H9 (cell line): ENCODE measurements around the gene RET. TPM values are rescaled to one million over a fixed set of nuclear protein-coding genes. Genes with fewer than 3 reads are reported as not detected.

ENCODE experiments used
- DNase-seq: peaks from one replicate; pipeline ENCODE4 v3.0.0-alpha.2; 2017
- H2AFZ ChIP-seq: one replicate; pipeline ENCODE4 v1.6.1; 2013; ENCODE audit warnings: mild to moderate bottlenecking, low read length, control low read depth, moderate library complexity
- H2AK5ac ChIP-seq: 2 replicates; pipeline ENCODE4 v1.6.1; 2013; ENCODE audit warnings: low read length, control low read depth, mixed read lengths; ENCODE audit not compliant: insufficient read length
- H2BK120ac ChIP-seq: one replicate; pipeline ENCODE4 v1.6.1; 2013; ENCODE audit warnings: low read depth, mild to moderate bottlenecking, low read length, control low read depth, inconsistent platforms; ENCODE audit not compliant: poor library complexity, severe bottlenecking
- H2BK12ac ChIP-seq: 2 replicates; pipeline ENCODE4 v1.6.1; 2013; ENCODE audit warnings: low read length, control low read depth, mixed read lengths, low read depth; ENCODE audit not compliant: insufficient read length
- H2BK15ac ChIP-seq: 2 replicates; pipeline ENCODE4 v1.6.1; 2013; ENCODE audit warnings: low read depth, low read length, control low read depth
- H2BK20ac ChIP-seq: one replicate; pipeline ENCODE4 v1.6.1; 2013; ENCODE audit warnings: low read depth, mild to moderate bottlenecking, low read length, control low read depth, inconsistent platforms; ENCODE audit not compliant: poor library complexity, severe bottlenecking
- H2BK5ac ChIP-seq: 2 replicates; pipeline ENCODE4 v1.6.1; 2013; ENCODE audit warnings: low read length, control low read depth, mixed read lengths; ENCODE audit not compliant: insufficient read length
- H3K14ac ChIP-seq: 2 replicates; pipeline ENCODE4 v1.6.1; 2013; ENCODE audit warnings: low read length, control low read depth; ENCODE audit not compliant: insufficient read depth
- H3K18ac ChIP-seq: 2 replicates; pipeline ENCODE4 v1.6.1; 2013; ENCODE audit warnings: low read depth, mild to moderate bottlenecking, mixed read lengths, low read length, control low read depth; ENCODE audit not compliant: insufficient read length
- H3K23ac ChIP-seq: 2 replicates; pipeline ENCODE4 v1.6.1; 2013; ENCODE audit warnings: low read length, control low read depth, mixed read lengths, low read depth; ENCODE audit not compliant: insufficient read length
- H3K23me2 ChIP-seq: 2 replicates; pipeline ENCODE4 v1.6.1; 2013; ENCODE audit warnings: low read depth, mild to moderate bottlenecking, mixed read lengths, low read length, control low read depth; ENCODE audit not compliant: insufficient read length, poor library complexity, severe bottlenecking
- H3K27ac ChIP-seq: 2 replicates; pipeline ENCODE4 v1.5.1; 2013; ENCODE audit warnings: low read length, control low read depth, mixed read lengths, low read depth; ENCODE audit not compliant: insufficient read length
- H3K27me3 ChIP-seq: 2 replicates; pipeline ENCODE4 v1.6.1; 2013; ENCODE audit warnings: low read length, control low read depth, inconsistent platforms; ENCODE audit not compliant: insufficient read depth
- H3K4ac ChIP-seq: 2 replicates; pipeline ENCODE4 v1.6.1; 2013; ENCODE audit warnings: low read depth, mild to moderate bottlenecking, control low read depth, inconsistent platforms, low read length, moderate library complexity
- H3K4me1 ChIP-seq: 2 replicates; pipeline ENCODE4 v1.6.1; 2013; ENCODE audit warnings: low read length, control low read depth, inconsistent platforms; ENCODE audit not compliant: insufficient read depth
- H3K4me2 ChIP-seq: 2 replicates; pipeline ENCODE4 v1.6.1; 2013; ENCODE audit warnings: low read length, control low read depth, mixed read lengths; ENCODE audit not compliant: insufficient read length, insufficient read depth
- H3K56ac ChIP-seq: 2 replicates; pipeline ENCODE4 v1.6.1; 2013; ENCODE audit warnings: low read depth, mild to moderate bottlenecking, mixed read lengths, low read length, control low read depth; ENCODE audit not compliant: insufficient read length
- H3K79me1 ChIP-seq: 2 replicates; pipeline ENCODE4 v1.6.1; 2013; ENCODE audit warnings: low read depth, mild to moderate bottlenecking, moderate library complexity, low read length, control low read depth, inconsistent platforms; ENCODE audit not compliant: insufficient read depth, poor library complexity, severe bottlenecking
- H3K79me2 ChIP-seq: 2 replicates; pipeline ENCODE4 v1.6.1; 2013; ENCODE audit warnings: low read length, control low read depth, inconsistent platforms; ENCODE audit not compliant: insufficient read depth
- H3K9ac ChIP-seq: 2 replicates; pipeline ENCODE4 v1.6.1; 2013; ENCODE audit warnings: low read length, control low read depth, mixed read lengths; ENCODE audit not compliant: insufficient read length; ENCODE audit errors: extremely low read depth
- H3K9me3 ChIP-seq: one replicate; pipeline ENCODE4 v1.6.1; 2013; ENCODE audit warnings: low read depth, low read length, inconsistent platforms; ENCODE audit not compliant: control insufficient read depth
- H3T11ph ChIP-seq: one replicate; pipeline ENCODE4 v1.6.1; 2013; ENCODE audit warnings: mild to moderate bottlenecking, low read length, control low read depth, inconsistent platforms
- H4K20me1 ChIP-seq: one replicate; pipeline ENCODE4 v1.6.1; 2013; ENCODE audit not compliant: control insufficient read depth, insufficient read length, insufficient read depth
- H4K5ac ChIP-seq: 2 replicates; pipeline ENCODE4 v1.6.1; 2013; ENCODE audit warnings: low read depth, mild to moderate bottlenecking, mixed read lengths, low read length, control low read depth; ENCODE audit not compliant: insufficient read length
- H4K8ac ChIP-seq: replicated peaks from 2 replicates; pipeline ENCODE4 v1.6.1; 2013; ENCODE audit warnings: low read length, control low read depth, mixed read lengths, low read depth; ENCODE audit not compliant: insufficient read length
- H4K91ac ChIP-seq: 2 replicates; pipeline ENCODE4 v1.6.1; 2013; ENCODE audit warnings: low read depth, mild to moderate bottlenecking, moderate library complexity, mixed read lengths, low read length, control low read depth; ENCODE audit not compliant: insufficient read length
- H3K27ac Mint-ChIP-seq, 3 experiments: 2 replicates in 2 of 3; 3 replicates in 1 of 3; pipeline ENCODE4 v1.8.0; 2020 to 2021; ENCODE audit warnings: mixed read lengths in 3 of 3, mild to moderate bottlenecking in 1 of 3, moderate library complexity in 1 of 3
- H3K27me3 Mint-ChIP-seq: 2 replicates; pipeline ENCODE4 v1.8.0; 2021; ENCODE audit warnings: low read depth, mild to moderate bottlenecking, moderate library complexity, mixed read lengths
- H3K36me3 Mint-ChIP-seq, 3 experiments: 2 replicates in 2 of 3; 3 replicates in 1 of 3; pipeline ENCODE4 v1.8.0; 2020 to 2021; ENCODE audit warnings: low read depth in 3 of 3, mixed read lengths in 3 of 3; ENCODE audit not compliant: insufficient read depth in 1 of 3
- H3K4me1 Mint-ChIP-seq, 2 experiments: 2 replicates each; pipeline ENCODE4 v1.8.0; 2020; ENCODE audit warnings: mixed read lengths in 2 of 2
- H3K4me3 Mint-ChIP-seq, 2 experiments: 2 replicates in 1 of 2; 3 replicates in 1 of 2; pipeline ENCODE4 v1.8.0; 2020 to 2021; ENCODE audit warnings: mild to moderate bottlenecking in 2 of 2, mixed read lengths in 2 of 2, moderate library complexity in 1 of 2
- H3K9me3 Mint-ChIP-seq, 2 experiments: 2 replicates in 1 of 2; 3 replicates in 1 of 2; pipeline ENCODE4 v1.8.0; 2020; ENCODE audit warnings: mild to moderate bottlenecking in 2 of 2, mixed read lengths in 2 of 2, moderate library complexity in 1 of 2
- WGBS: extraction: QIAGEN DNeasy Blood & Tissue Kit; methylation state at CpG from one replicate; pipeline ENCODE4 v1.1.7; 2013; ENCODE audit warnings: missing lambda C conversion rate, low lambda C conversion rate, mixed read lengths; ENCODE audit not compliant: insufficient read length; ENCODE audit errors: extremely low coverage; 5-methylcytosine and 5-hydroxymethylcytosine counted together
- total RNA-seq: library from RNA; stranded (reverse); gene quantifications from 2 replicates; pipeline ENCODE4 v1.2.1, GENCODE V29; 2021
- TF ChIP-seq, protein P1 (sequence below): fragments of 200-600 bp; sonication (generic); conservative IDR thresholded peaks from 3 replicates; pipeline ENCODE4 v1.8.0; 2021; ENCODE audit warnings: antibody characterized with exemption, mild to moderate bottlenecking

RET gene
- total RNA-seq, 1 experiment from 2014 or later: 12.2 TPM

DNA sequence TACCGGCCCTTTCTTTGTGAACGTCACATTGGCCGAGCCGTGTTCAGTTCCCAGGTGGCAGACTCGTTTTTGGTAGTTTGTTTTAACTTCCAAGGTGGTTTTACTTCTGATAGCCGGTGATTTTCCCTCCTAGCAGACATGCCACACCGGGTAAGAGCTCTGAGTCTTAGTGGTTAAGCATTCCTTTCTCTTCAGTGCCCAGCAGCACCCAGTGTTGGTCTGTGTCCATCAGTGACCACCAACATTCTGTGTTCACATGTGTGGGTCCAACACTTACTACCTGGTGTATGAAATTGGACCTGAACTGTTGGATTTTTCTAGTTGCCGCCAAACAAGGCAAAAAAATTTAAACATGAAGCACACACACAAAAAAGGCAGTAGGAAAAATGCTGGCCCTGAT, 51.5 kb downstream of the RET start:
- Mint-ChIP-seq H3K27me3 (peaks cover 2% of the 10 kb centered on the region), H3K4me1 (peaks cover 8 to 9% of the 10 kb centered on the region in 2 experiments), H3K36me3 (peaks cover 0 to 10% (median 7%) of the 10 kb centered on the region in 3 experiments; a peak in 4 of 7 replicates), H3K27ac (no peak overlapping the region), H3K4me3 (no peak overlapping the region), H3K9me3 (no peaks in the 10 kb centered on the region)
- H3K18ac ChIP-seq: no peak overlapping the region
- no peak overlapping the region for H2AFZ ChIP-seq
- H2BK20ac ChIP-seq: no peak overlapping the region
- H4K8ac ChIP-seq: no peak overlapping the region
- peak; percentile 17 for DNase-seq
- no peak overlapping the region for H4K91ac ChIP-seq
- no peaks in the 10 kb centered on the region for H3K79me2 ChIP-seq
- no peaks in the 10 kb centered on the region; the same call in 1 of the 2 replicates for H3K4me1 ChIP-seq
- no peak overlapping the region for H2BK5ac ChIP-seq
- H4K20me1 ChIP-seq: no peaks in the 10 kb centered on the region
- H3K27me3 ChIP-seq: no peaks in the 10 kb centered on the region
- H3K79me1 ChIP-seq: no peaks in the 10 kb centered on the region
- H3K23me2 ChIP-seq: no peaks in the 10 kb centered on the region
- no peak overlapping the region for H3K4ac ChIP-seq
- no peak overlapping the region for H2AK5ac ChIP-seq
- H3K23ac ChIP-seq: no peak overlapping the region
- no peak overlapping the region for H3T11ph ChIP-seq
- no peak overlapping the region for H3K9ac ChIP-seq
- no peak overlapping the region for H3K14ac ChIP-seq
- no peak overlapping the region for H2BK12ac ChIP-seq
- no peaks in the 10 kb centered on the region for H3K9me3 ChIP-seq
- no peak overlapping the region for H3K4me2 ChIP-seq
- H2BK15ac ChIP-seq: no peak overlapping the region
- no CpG with 5 or more reads among the region's 8 CpGs for WGBS
- H3K27ac ChIP-seq: no peak overlapping the region
- H4K5ac ChIP-seq: no peak overlapping the region
- no peak overlapping the region for H2BK120ac ChIP-seq
- no peak overlapping the region for H3K56ac ChIP-seq
- TF ChIP-seq, protein P1, sequence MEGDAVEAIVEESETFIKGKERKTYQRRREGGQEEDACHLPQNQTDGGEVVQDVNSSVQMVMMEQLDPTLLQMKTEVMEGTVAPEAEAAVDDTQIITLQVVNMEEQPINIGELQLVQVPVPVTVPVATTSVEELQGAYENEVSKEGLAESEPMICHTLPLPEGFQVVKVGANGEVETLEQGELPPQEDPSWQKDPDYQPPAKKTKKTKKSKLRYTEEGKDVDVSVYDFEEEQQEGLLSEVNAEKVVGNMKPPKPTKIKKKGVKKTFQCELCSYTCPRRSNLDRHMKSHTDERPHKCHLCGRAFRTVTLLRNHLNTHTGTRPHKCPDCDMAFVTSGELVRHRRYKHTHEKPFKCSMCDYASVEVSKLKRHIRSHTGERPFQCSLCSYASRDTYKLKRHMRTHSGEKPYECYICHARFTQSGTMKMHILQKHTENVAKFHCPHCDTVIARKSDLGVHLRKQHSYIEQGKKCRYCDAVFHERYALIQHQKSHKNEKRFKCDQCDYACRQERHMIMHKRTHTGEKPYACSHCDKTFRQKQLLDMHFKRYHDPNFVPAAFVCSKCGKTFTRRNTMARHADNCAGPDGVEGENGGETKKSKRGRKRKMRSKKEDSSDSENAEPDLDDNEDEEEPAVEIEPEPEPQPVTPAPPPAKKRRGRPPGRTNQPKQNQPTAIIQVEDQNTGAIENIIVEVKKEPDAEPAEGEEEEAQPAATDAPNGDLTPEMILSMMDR: no peak
